Stomach (tissue), 19 donors: Measurements from ENCODE around the gene IGHMBP2. TPM values are rescaled to one million over a fixed set of nuclear protein-coding genes. Genes with fewer than 3 reads are reported as not detected.
"Not testable (repeated sequence)": the region's sequence is repeated elsewhere in the genome, so short reads cannot be mapped to it uniquely, and the experiment has no call there.

Experiments
- DNase-seq, 2 donors: peaks; one replicate each; pipeline versions ENCODE4 v3.0.0 to v3.0.0-alpha.2; 2013 to 2019
- H3K27ac ChIP-seq, 5 donors: fragments of 200-600 bp in 4 of 5; sonication (generic) in 4 of 5; one replicate each; pipeline ENCODE4 v1.5.1; 2013 to 2019; ENCODE audit warnings: mild to moderate bottlenecking in 1 of 5, moderate library complexity in 1 of 5
- H3K27me3 ChIP-seq, 3 donors: fragments of 200-600 bp; sonication (generic); one replicate each; pipeline ENCODE4 v1.5.1; 2017 to 2019; ENCODE audit warnings: mixed run types in 1 of 3
- H3K36me3 ChIP-seq, 4 donors: fragments of 200-600 bp; sonication (generic); 1 replicate in 3 of 4; 2 replicates in 1 of 4; pipeline ENCODE4 v1.5.1; 2016 to 2019
- H3K4me1 ChIP-seq, 4 donors: fragments of 200-600 bp; sonication (generic); one replicate each; pipeline ENCODE4 v1.5.1; 2016 to 2019
- H3K4me3 ChIP-seq, 4 donors: fragments of 200-600 bp; sonication (generic) in 3 of 4; one replicate each; pipeline ENCODE4 v1.5.1; 2016 to 2019; ENCODE audit warnings: mild to moderate bottlenecking in 1 of 4
- H3K9me3 ChIP-seq, 4 donors: fragments of 200-600 bp; sonication (generic); one replicate each; pipeline ENCODE4 v1.5.1; 2016 to 2019
- EP300 ChIP-seq: sonication (generic); formaldehyde crosslinking; IDR thresholded peaks from one replicate; pipeline ENCODE4 v1.6.1; 2017; ENCODE audit warnings: antibody characterized with exemption
- POLR2A ChIP-seq, 4 donors: fragments of 450-650 bp; IDR thresholded peaks; one replicate each; pipeline ENCODE4 v1.6.1; 2016; ENCODE audit warnings: antibody characterized with exemption in 4 of 4, control low read depth in 2 of 4, mild to moderate bottlenecking in 1 of 4, moderate library complexity in 1 of 4
- POLR2AphosphoS5 ChIP-seq, 3 donors: sonication (generic); formaldehyde crosslinking; IDR thresholded peaks; one replicate each; pipeline ENCODE4 v1.6.1; 2016; ENCODE audit warnings: antibody characterized with exemption in 3 of 3
- WGBS, 5 donors: extraction: QIAGEN DNeasy Blood & Tissue Kit in 3 of 5; methylation state at CpG; one replicate each; pipeline versions ENCODE4 v1.1.5 to v1.1.7; 2013 to 2018; 5-methylcytosine and 5-hydroxymethylcytosine counted together
- intact Hi-C: fragments of 100-400 bp; cut with DNase I; formaldehyde crosslinking; loops from one replicate; pipeline ENCODE4 v1.15.1; 2023; ENCODE audit warnings: low total_unique reads
- long read RNA-seq, 10 donors: transcript quantifications; one replicate each; lab custom pipeline, GENCODE V29; 2026
- polyA plus RNA-seq, 3 donors: library from polyadenylated mRNA; stranded (reverse); fragments of 200-250 nt; gene quantifications; one replicate each; pipeline ENCODE4 v1.2.3, GENCODE V29; 2013
- total RNA-seq, 5 donors: library from RNA; depleted of rRNA; stranded (reverse); fragments of >200 nt; gene quantifications; one replicate each; pipeline versions ENCODE4 v1.1.0 to v1.2.3, GENCODE V29; 2014 to 2016
- TF ChIP-seq, protein P1 (sequence below), 7 experiments: fragments of 450-650 bp in 4 of 7; fragments of 200-600 bp in 3 of 7; sonication (generic) in 3 of 7; IDR thresholded peaks; one replicate each; pipeline ENCODE4 v1.5.1; 2016 to 2019; ENCODE audit warnings: antibody characterized with exemption in 7 of 7, control low read depth in 2 of 7, mild to moderate bottlenecking in 1 of 7
- donor health status: healthy with polysubstance abuse.
- donor health status: Bipolar disorder and iron deficiency.
- donor health status: healthy.

Gene IGHMBP2
- total RNA-seq, result 100 to 1,000 TPM in 1 of 5 donors, 10 to 100 TPM in 3, 1 to 10 TPM in 1; 8.8 to 133 (median 25.6) TPM
- polyA plus RNA-seq, result 10 to 100 TPM in 2 of 3 donors, 1 to 10 TPM in 1; 9.2 to 14.2 (median 11.3) TPM
- long read RNA-seq, donor 1, partial matches to known transcripts, result 0 of 1 reads
- long read RNA-seq, donor 1, other reads (novel, unspliced or antisense), result 0 of 1 reads
- long read RNA-seq, donor 2, partial matches to known transcripts, result 0 of 1 reads
- long read RNA-seq, donor 2, other reads (novel, unspliced or antisense), result 0 of 1 reads
- long read RNA-seq, donor 3, result 0 reads
- long read RNA-seq, donor 4, result 0 reads
- long read RNA-seq, donor 5, partial matches to known transcripts, result 0 of 2 reads
- long read RNA-seq, donor 5, other reads (novel, unspliced or antisense), result 0 of 2 reads
- long read RNA-seq, donor 6, partial matches to known transcripts, result 0 of 2 reads
- long read RNA-seq, donor 6, other reads (novel, unspliced or antisense), result 0 of 2 reads
- long read RNA-seq, donor 7, result 0 reads
- long read RNA-seq, donor 8, partial matches to known transcripts, result 0 of 2 reads
- long read RNA-seq, donor 8, other reads (novel, unspliced or antisense), result 0 of 2 reads
- long read RNA-seq, donor 9, partial matches to known transcripts, result 0 of 3 reads
- long read RNA-seq, donor 9, other reads (novel, unspliced or antisense), result 0 of 3 reads
- long read RNA-seq, donor 10, result 0 reads

DNA sequence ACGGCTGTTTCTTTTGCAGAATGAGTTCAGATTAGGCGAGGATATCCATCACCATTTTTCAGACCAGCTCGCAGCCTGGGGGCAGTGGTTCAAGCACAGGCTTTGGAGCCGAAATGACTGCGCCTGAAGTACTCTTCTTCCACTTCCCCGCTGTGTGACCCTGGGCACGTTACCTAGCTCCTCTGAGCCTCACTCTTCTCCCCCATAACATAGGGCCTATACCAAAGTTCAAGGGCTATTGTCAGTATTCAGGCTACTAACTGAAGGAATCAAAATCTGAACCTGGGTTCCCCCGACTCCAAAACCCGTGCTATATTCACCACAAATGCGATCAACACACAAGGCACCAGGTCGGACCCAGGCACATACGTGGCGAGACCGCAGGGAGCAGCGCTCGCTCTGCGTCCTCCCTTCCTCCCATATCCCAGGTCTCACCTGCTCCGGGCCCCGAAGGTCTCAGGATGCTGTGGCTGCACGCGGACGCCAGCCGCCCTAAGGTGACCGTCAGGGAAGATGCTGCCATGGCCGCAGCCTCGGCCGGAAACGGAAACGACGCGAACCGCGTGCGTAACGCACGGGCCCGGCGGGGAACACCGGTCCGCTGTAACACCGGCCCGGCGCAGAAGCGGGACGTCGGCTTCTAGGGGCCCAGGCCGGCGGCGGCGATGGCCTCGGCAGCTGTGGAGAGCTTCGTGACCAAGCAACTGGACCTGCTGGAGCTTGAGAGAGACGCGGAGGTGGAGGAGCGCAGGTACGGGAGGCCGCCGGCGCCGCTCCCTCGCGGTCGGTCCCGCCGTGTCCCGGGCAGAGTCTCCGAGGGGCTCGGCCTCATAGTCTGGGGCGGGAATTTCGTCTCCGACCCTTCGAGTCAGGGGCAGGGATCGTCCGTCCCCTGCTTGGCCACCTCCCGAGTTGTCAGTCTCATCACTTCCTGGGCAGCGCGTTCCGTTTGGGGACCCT is at the start of gene IGHMBP2, which contains the start of gene MRPL21:
Gene IGHMBP2 (plus strand): TSS at position 604 of the 960 bp plus-strand sequence. CDS start 62 bp downstream, at position 666.
Gene MRPL21 (minus strand): TSS at position 545 of the 960 bp plus-strand sequence. CDS start 22 bp downstream, at position 523.
- peaks cover 23 to 45% (median 37%) of the 10 kb centered on the region in 4 donors for H3K4me1 ChIP-seq
- WGBS, 5 donors, result 0 to 1% (median 1%) methylated on average over 29 to 78 of the region's 78 CpGs
- peak; percentile 91 to 96 (median 93) for TF ChIP-seq POLR2AphosphoS5 (IDR thresholded peaks at IDR 0.05)
- no peak for TF ChIP-seq EP300
- TF ChIP-seq POLR2A (IDR thresholded peaks at IDR 0.05), result peak in 1 of 4 donors; percentile 35
- TF ChIP-seq, protein P1, sequence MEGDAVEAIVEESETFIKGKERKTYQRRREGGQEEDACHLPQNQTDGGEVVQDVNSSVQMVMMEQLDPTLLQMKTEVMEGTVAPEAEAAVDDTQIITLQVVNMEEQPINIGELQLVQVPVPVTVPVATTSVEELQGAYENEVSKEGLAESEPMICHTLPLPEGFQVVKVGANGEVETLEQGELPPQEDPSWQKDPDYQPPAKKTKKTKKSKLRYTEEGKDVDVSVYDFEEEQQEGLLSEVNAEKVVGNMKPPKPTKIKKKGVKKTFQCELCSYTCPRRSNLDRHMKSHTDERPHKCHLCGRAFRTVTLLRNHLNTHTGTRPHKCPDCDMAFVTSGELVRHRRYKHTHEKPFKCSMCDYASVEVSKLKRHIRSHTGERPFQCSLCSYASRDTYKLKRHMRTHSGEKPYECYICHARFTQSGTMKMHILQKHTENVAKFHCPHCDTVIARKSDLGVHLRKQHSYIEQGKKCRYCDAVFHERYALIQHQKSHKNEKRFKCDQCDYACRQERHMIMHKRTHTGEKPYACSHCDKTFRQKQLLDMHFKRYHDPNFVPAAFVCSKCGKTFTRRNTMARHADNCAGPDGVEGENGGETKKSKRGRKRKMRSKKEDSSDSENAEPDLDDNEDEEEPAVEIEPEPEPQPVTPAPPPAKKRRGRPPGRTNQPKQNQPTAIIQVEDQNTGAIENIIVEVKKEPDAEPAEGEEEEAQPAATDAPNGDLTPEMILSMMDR (IDR thresholded peaks at IDR 0.05), result no peak
- peak within 1 kb of the TSS; percentile 84 to 93 (median 86) for H3K27ac ChIP-seq
- peak; percentile 90 to 96 for DNase-seq
- H3K9me3 ChIP-seq, result no peaks in the 10 kb centered on the region
- H3K36me3 ChIP-seq, result peaks cover 26 to 51% (median 45%) of the 10 kb centered on the region in 4 donors
- no peaks in the 10 kb centered on the region for H3K27me3 ChIP-seq
- H3K4me3 ChIP-seq, result peak within 1 kb of the TSS; percentile 63 to 95 (median 91)
- intact Hi-C loops, result loop anchor here (10.0 kb wide), 1 partner anchor 181 kb away; no protein-coding TSS in a partner anchor

DNA sequence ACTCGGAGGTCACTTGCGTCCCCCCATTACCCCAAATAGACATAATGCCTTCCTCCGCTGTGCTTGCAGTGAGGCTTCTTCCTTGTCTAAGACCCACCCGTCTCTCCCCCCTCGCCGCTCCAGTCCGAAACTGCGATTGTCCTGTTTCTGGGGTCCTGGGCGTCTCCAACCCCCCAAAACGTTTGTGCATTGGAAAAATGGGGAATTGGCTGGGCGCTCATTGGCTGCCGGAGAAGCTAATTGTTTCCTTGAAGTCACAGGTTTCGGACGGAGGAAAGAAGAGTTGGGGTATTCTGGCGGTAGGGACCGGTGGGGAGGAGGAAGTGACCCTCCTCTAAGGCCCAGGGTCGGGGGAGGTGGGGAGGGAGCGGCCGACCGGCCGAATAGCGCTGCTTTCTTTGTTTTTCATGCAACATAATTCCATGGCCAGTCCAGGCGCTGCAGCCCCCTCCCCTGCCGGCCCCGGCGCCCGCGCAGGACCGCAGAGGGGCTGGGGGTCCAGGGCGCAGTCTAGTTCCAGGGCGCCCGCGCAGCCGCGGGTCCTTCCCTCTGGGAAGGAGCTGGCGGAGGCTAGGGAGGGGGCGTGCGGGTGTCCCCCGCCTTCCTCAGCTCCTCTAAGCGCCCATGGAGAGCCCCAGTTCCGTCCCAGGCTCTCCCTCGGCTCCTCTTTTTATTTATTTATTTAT is 49.3 kb upstream of the IGHMBP2 start:
- DNase-seq, result peak in 1 of 2 donors; percentile 25
- Histone ChIP-seq H3K27ac (no peak overlapping the region), H3K36me3 (no peaks in the 10 kb centered on the region), H3K27me3 (peaks cover 0 to 23% (median 10%) of the 10 kb centered on the region in 3 donors), H3K4me3 (peak overlapping the region; percentile 50 to 71 (median 61)), H3K4me1 (peaks cover 14 to 30% (median 22%) of the 10 kb centered on the region in 4 donors), H3K9me3 (no peaks in the 10 kb centered on the region)
- intact Hi-C loops, result no loop called here
- WGBS, 5 donors, result 18 to 26% (median 20%) methylated on average over 38 to 42 of the region's 42 CpGs
- TF ChIP-seq POLR2A (IDR thresholded peaks at IDR 0.05) (no peak), POLR2AphosphoS5 (IDR thresholded peaks at IDR 0.05) (no peak), EP300 (no peak)
- TF ChIP-seq, protein P1 (IDR thresholded peaks at IDR 0.05), result no peak

DNA sequence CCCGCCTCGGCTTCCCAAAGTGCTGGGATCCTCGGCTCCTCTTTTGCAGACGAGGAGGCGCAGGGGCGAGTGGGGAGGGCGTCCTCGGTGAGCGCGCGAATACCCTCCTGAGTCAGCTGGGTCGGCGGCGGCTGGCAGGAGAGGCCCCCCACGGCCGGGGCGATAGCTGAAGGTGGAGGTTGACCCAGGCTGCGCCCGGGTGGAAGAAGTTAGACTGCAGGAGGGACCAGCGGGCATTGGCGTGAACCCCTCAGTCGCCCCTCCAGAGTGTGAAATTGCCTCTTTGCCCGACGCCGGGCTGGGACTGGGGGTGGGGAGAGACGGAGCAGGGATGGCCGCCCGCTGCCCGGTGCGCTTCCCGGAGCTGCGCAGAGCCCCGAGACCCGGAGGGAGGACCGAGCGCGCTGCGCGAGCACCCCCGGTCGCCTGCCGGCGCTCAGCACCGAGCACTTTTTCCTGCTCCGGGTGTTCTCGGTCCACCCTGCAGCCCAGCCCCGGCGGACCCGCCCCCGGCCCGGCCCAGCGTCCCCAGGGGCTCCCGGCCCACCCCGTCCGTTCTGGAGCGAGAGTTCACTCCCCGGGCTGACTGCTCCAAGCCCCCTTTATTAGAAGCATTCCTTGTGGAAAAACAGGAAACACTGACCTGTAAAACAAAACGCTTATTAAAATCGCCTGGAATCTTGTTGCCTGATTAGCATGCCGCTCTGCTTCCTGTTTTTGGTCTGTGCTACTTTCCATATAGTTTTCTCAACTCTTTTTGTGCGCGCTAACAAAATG is 48.3 kb upstream of the IGHMBP2 start:
- intact Hi-C loops, result no loop called here
- Histone ChIP-seq H3K9me3 (no peaks in the 10 kb centered on the region), H3K4me1 (peaks cover 14 to 30% (median 22%) of the 10 kb centered on the region in 4 donors), H3K4me3 (peak overlapping the region; percentile 50 to 71 (median 61)), H3K27ac (peak overlapping the region; percentile 34 to 74 (median 55)), H3K36me3 (no peaks in the 10 kb centered on the region), H3K27me3 (peaks cover 0 to 23% (median 10%) of the 10 kb centered on the region in 3 donors)
- WGBS, 5 donors, result 3 to 8% (median 7%) methylated on average over 32 to 62 of the region's 62 CpGs
- TF ChIP-seq POLR2A (IDR thresholded peaks at IDR 0.05) (no peak), EP300 (no peak), POLR2AphosphoS5 (IDR thresholded peaks at IDR 0.05) (no peak)
- TF ChIP-seq, protein P1 (IDR thresholded peaks at IDR 0.05), result no peak
- peak in 1 of 2 donors; percentile 64 for DNase-seq

DNA sequence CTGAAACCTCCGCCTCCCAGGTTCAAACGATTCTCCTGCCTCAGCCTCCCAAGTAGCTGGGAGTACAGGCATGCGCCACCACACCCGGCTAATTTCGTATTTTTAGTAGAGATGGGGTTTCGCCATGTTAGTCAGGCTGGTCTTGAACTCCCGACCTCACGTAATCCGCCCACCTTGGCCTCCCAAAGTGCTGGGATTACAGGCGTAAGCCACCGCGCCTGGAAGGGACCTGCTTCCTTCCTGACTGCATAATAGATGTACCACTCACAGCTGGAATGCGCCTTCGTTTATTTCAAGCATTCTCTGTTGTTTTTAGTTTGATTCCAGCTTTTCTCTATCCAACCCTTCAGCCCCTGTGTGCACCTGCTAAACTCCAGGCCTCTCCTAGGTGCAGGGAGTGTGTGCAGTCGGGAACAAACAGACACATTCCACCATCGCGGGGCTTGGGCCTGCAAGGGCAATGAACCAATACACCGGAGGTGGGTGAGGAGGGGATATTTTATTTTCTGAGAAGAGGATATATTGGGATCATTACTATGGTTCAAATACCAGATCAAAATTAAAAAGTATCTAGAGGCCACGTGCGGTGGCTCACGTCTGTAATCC is 47.2 kb upstream of the IGHMBP2 start:
- not testable (repeated sequence) for H3K9me3 ChIP-seq

More for the DNA sequence above, 47.2 kb upstream of the IGHMBP2 start:
- H3K27me3 ChIP-seq, result peaks cover 0 to 23% (median 10%) of the 10 kb centered on the region in 3 donors
- H3K27ac ChIP-seq, H3K4me3 ChIP-seq, H3K36me3 ChIP-seq, DNase-seq, intact Hi-C loops: not testable (repeated sequence)
- WGBS, 5 donors, result 88 to 92% (median 90%) methylated on average over 21 of the region's 21 CpGs
- peaks cover 14 to 30% (median 22%) of the 10 kb centered on the region in 4 donors for H3K4me1 ChIP-seq
